Endodermal cell (in vitro differentiated cells): Measurements from ENCODE around the gene ZNF618. TPM values are rescaled to one million over a fixed set of nuclear protein-coding genes. Genes with fewer than 3 reads are reported as not detected.

ENCODE experiments used
- DNase-seq: peaks from one replicate; pipeline ENCODE4 v3.0.0-alpha.2; 2017
- H3K27ac ChIP-seq: 2 replicates; pipeline ENCODE4 v1.5.1; 2013; ENCODE audit warnings: mild to moderate bottlenecking, low read depth, low read length, moderate library complexity
- H3K27me3 ChIP-seq: 2 replicates; pipeline ENCODE4 v1.6.1; 2013; ENCODE audit warnings: mild to moderate bottlenecking, low read length, moderate library complexity; ENCODE audit not compliant: insufficient read depth, control insufficient read depth, poor library complexity, severe bottlenecking
- H3K36me3 ChIP-seq: 2 replicates; pipeline ENCODE4 v1.7.0; 2013; ENCODE audit warnings: mild to moderate bottlenecking, low read length, moderate library complexity; ENCODE audit not compliant: control insufficient read depth, insufficient read depth
- H3K4me1 ChIP-seq: one replicate; pipeline ENCODE4 v1.7.0; 2013; ENCODE audit warnings: low read length; ENCODE audit not compliant: control insufficient read depth, insufficient read depth
- H3K4me3 ChIP-seq: 2 replicates; pipeline ENCODE4 v1.5.1; 2013; ENCODE audit warnings: mild to moderate bottlenecking, low read length, moderate library complexity
- H3K9ac ChIP-seq: 2 replicates; pipeline ENCODE4 v1.6.1; 2013; ENCODE audit warnings: mild to moderate bottlenecking, low read length, moderate library complexity; ENCODE audit not compliant: poor library complexity, severe bottlenecking; ENCODE audit errors: extremely low read depth
- H3K9me3 ChIP-seq: 2 replicates; pipeline ENCODE4 v1.6.1; 2013; ENCODE audit warnings: mild to moderate bottlenecking, low read length, moderate library complexity; ENCODE audit not compliant: control insufficient read depth
- H3K27ac Mint-ChIP-seq: 2 replicates; pipeline ENCODE4 v1.8.0; 2020; ENCODE audit warnings: mixed read lengths
- H3K27me3 Mint-ChIP-seq: 2 replicates; pipeline ENCODE4 v1.8.0; 2021; ENCODE audit warnings: mild to moderate bottlenecking, mixed read lengths; ENCODE audit not compliant: insufficient read depth
- H3K36me3 Mint-ChIP-seq: 2 replicates; pipeline ENCODE4 v1.8.0; 2020; ENCODE audit warnings: low read depth, mixed read lengths
- H3K4me1 Mint-ChIP-seq: 2 replicates; pipeline ENCODE4 v1.8.0; 2020; ENCODE audit warnings: mixed read lengths
- H3K4me3 Mint-ChIP-seq: 2 replicates; pipeline ENCODE4 v1.8.0; 2020; ENCODE audit warnings: mild to moderate bottlenecking, moderate library complexity, mixed read lengths
- H3K9me3 Mint-ChIP-seq: 2 replicates; pipeline ENCODE4 v1.8.0; 2020; ENCODE audit warnings: mild to moderate bottlenecking, mixed read lengths
- WGBS, 2 experiments: methylation state at CpG; one replicate each; pipeline versions ENCODE4 v1.1.5 to v1.1.7; 2013; ENCODE audit warnings: missing lambda C conversion rate in 2 of 2, mixed read lengths in 1 of 2; ENCODE audit not compliant: insufficient coverage in 1 of 2, insufficient read length in 1 of 2; 5-methylcytosine and 5-hydroxymethylcytosine counted together
- total RNA-seq, 2 donors: library from RNA; stranded (reverse); fragmentation: NEBNext Ultra II Directional in 1 of 2; extraction: Animal tissue kit (Norgen Biotek cat#: 25700) in 1 of 2; gene quantifications; 2 replicates in 1 of 2; 3 replicates in 1 of 2; pipeline ENCODE4 v1.2.1, GENCODE V29; 2021
- TF ChIP-seq, protein P1 (sequence below): fragments of 200-600 bp; sonication (generic); conservative IDR thresholded peaks from 2 replicates; pipeline ENCODE4 v1.5.0; 2021; ENCODE audit warnings: antibody characterized with exemption, mild to moderate bottlenecking

Gene ZNF618
- total RNA-seq, 2 donors from 2014 or later, result 34.5 to 37.5 TPM

DNA sequence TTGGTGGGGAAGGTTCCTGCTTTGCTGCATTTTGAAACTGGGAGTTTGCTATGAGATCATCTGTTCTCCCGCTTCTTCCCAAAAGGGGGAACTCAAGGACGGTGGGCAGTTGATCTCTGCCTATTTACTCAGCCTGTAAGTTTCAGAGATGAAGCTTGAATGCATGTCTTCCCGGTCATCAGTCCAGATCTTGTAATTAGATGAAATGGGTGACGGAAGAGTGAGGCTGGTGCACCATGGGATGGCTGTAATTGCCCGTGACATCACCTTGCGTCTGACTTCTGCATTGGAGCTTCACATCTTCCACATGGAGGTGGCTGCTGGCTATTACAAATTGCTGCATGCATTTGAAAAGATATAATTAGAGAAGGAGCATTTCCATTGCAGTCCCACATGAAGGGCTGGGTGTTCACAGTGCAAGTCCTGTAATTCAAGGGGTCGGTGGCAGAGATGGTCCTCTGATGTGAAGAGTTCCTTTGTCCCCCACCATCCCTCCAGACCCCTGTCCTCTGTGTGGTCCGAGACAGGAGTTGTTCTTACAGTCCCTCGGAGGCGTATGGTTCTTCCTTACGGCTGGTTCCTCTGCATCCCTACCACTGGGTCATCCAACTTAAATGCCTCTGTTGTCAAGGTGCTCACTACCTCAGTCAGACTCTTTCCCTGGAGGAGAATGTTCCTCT is 72.9 kb downstream of the ZNF618 start:
- H3K27ac Mint-ChIP-seq, result no peak overlapping the region
- Histone ChIP-seq H3K4me1 (no peaks in the 10 kb centered on the region), H3K4me3 (no peak overlapping the region), H3K36me3 (no peaks in the 10 kb centered on the region), H3K27ac (no peak overlapping the region), H3K9me3 (no peaks in the 10 kb centered on the region), H3K9ac (no peak overlapping the region), H3K27me3 (no peaks in the 10 kb centered on the region)
- no peaks in the 10 kb centered on the region for H3K36me3 Mint-ChIP-seq
- H3K4me1 Mint-ChIP-seq, result no peaks in the 10 kb centered on the region
- H3K27me3 Mint-ChIP-seq, result no peaks in the 10 kb centered on the region
- WGBS, 2 experiments, result 83 to 90% methylated on average over 9 to 11 of the region's 11 CpGs
- no peak for DNase-seq
- H3K9me3 Mint-ChIP-seq, result no peaks in the 10 kb centered on the region
- TF ChIP-seq, protein P1, sequence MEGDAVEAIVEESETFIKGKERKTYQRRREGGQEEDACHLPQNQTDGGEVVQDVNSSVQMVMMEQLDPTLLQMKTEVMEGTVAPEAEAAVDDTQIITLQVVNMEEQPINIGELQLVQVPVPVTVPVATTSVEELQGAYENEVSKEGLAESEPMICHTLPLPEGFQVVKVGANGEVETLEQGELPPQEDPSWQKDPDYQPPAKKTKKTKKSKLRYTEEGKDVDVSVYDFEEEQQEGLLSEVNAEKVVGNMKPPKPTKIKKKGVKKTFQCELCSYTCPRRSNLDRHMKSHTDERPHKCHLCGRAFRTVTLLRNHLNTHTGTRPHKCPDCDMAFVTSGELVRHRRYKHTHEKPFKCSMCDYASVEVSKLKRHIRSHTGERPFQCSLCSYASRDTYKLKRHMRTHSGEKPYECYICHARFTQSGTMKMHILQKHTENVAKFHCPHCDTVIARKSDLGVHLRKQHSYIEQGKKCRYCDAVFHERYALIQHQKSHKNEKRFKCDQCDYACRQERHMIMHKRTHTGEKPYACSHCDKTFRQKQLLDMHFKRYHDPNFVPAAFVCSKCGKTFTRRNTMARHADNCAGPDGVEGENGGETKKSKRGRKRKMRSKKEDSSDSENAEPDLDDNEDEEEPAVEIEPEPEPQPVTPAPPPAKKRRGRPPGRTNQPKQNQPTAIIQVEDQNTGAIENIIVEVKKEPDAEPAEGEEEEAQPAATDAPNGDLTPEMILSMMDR, result no peak
- no peak overlapping the region for H3K4me3 Mint-ChIP-seq

DNA sequence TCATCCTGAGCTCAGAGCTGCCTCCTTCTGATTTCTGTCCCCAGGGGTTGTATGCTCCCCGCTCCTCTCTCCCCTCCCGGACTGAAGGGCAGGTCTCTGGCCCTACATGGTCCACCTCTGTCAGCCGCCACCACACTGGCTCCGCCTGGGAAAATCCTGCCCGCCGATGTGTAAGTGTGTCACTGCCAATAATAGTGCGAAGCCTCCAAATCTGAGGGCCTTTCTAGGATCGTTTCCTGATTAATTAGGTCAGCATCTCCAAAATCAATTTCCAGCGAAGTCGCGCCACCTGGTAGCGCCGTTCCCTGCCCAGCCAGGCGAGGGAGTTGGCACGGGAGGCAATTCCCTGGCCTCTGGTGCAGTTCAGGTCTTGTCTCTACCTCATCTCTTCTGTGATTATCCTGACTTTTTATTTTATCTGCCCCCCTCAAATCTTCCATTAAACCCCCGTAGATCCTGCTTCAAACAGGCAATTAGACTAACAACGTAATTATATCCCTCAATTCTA is 73.5 kb downstream of the ZNF618 start:
- Mint-ChIP-seq H3K27me3 (no peaks in the 10 kb centered on the region), H3K9me3 (no peaks in the 10 kb centered on the region), H3K4me3 (no peak overlapping the region), H3K27ac (no peak overlapping the region), H3K36me3 (no peaks in the 10 kb centered on the region), H3K4me1 (no peaks in the 10 kb centered on the region)
- Histone ChIP-seq H3K4me1 (no peaks in the 10 kb centered on the region), H3K27ac (no peak overlapping the region), H3K9ac (no peak overlapping the region), H3K36me3 (no peaks in the 10 kb centered on the region), H3K27me3 (no peaks in the 10 kb centered on the region), H3K9me3 (no peaks in the 10 kb centered on the region), H3K4me3 (no peak overlapping the region)
- 93% methylated on average over 15 to 17 of the region's 17 CpGs for WGBS, 2 experiments
- DNase-seq, result no peak
- TF ChIP-seq, protein P1, result peak; percentile 28

DNA sequence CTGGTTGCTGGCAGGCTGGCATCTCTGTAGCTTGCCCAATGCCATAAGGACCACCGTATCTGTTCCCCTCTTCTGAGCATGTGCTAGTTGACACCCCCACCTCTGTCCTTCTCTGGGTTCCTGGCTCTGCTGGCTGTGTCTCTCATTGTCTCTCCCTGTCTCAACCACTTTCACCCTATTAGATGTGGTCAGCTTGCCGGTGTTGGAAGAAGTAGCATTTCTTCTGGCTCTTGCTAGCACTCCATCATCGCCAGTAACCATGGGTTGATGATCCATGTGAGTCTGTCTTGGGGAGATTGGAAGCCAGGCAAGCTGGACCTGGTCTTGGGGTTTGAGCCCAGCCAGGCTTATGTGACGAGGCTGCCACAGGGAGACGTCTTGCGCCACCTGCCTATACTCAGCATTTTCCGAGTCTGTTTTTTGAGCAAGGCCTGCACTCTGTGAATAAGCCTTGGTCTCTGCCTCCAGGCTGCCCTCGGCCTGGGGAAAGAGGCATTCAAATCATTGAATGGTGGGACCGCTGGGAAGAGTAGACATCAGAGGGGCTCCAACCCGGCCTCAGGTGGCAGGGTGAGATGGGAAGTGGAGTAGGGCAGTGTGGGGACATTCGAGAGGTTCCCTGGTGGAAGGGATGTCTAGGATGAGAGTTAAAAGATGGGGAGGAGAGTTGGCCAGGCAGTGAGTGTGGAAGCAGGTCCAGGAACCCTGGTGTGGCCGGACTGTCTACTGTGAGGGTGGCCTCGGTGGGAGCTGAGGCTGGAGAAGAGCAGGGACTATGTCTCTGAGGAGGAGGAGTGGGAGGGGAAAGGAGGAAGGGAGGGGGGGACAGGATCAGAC is 74.3 kb downstream of the ZNF618 start:
- no peak overlapping the region for H3K27ac Mint-ChIP-seq
- H3K4me1 Mint-ChIP-seq, result no peaks in the 10 kb centered on the region
- TF ChIP-seq, protein P1, result no peak
- H3K4me3 Mint-ChIP-seq, result no peak overlapping the region
- Histone ChIP-seq H3K9me3 (no peaks in the 10 kb centered on the region), H3K27ac (no peak overlapping the region), H3K27me3 (no peaks in the 10 kb centered on the region), H3K4me1 (no peaks in the 10 kb centered on the region), H3K36me3 (no peaks in the 10 kb centered on the region), H3K9ac (no peak overlapping the region), H3K4me3 (no peak overlapping the region)
- no peak for DNase-seq
- no peaks in the 10 kb centered on the region for H3K36me3 Mint-ChIP-seq
- no peaks in the 10 kb centered on the region for H3K27me3 Mint-ChIP-seq
- 91 to 95% methylated on average over 9 to 13 of the region's 13 CpGs for whole genome bisulfite sequencing, 2 experiments
- no peaks in the 10 kb centered on the region for H3K9me3 Mint-ChIP-seq
